Thyroid gland (tissue), 4 donors: ENCODE measurements around the gene TAF6. TPM values are rescaled to one million over a fixed set of nuclear protein-coding genes. Genes with fewer than 3 reads are reported as not detected.

ENCODE experiments used
- DNase-seq, 2 donors: peaks; one replicate each; pipeline ENCODE4 v3.0.0-alpha.2; 2019
- H3K27ac ChIP-seq, 3 donors: fragments of 200-600 bp; sonication (generic); 1 replicate in 2 of 3; 2 replicates in 1 of 3; pipeline ENCODE4 v1.5.1; 2016 to 2019; ENCODE audit warnings: mild to moderate bottlenecking in 1 of 3, moderate library complexity in 1 of 3
- H3K27me3 ChIP-seq: fragments of 200-600 bp; sonication (generic); one replicate; pipeline ENCODE4 v1.5.1; 2019
- H3K36me3 ChIP-seq, 2 donors: fragments of 200-600 bp; sonication (generic); one replicate each; pipeline ENCODE4 v1.5.1; 2016 to 2019
- H3K4me1 ChIP-seq, 2 donors: fragments of 200-600 bp; sonication (generic); one replicate each; pipeline ENCODE4 v1.5.1; 2017 to 2019
- H3K4me3 ChIP-seq, 3 donors: fragments of 200-600 bp; sonication (generic); replicated peaks in 1 of 3; 1 replicate in 2 of 3; 2 replicates in 1 of 3; pipeline ENCODE4 v1.5.1; 2016; ENCODE audit warnings: mild to moderate bottlenecking in 1 of 3
- H3K9me3 ChIP-seq: fragments of 200-600 bp; sonication (generic); one replicate; pipeline ENCODE4 v1.5.1; 2017
- CTCF ChIP-seq, 6 experiments: fragments of 200-600 bp in 3 of 6; fragments of 450-650 bp in 3 of 6; sonication (generic) in 3 of 6; IDR thresholded peaks; one replicate each; pipeline ENCODE4 v1.5.1; 2016 to 2019; ENCODE audit warnings: antibody characterized with exemption in 6 of 6, mild to moderate bottlenecking in 2 of 6, inconsistent platforms in 1 of 6, moderate library complexity in 1 of 6
- POLR2A ChIP-seq, 2 donors: fragments of 450-650 bp; IDR thresholded peaks; one replicate each; pipeline ENCODE4 v1.6.1; 2017; ENCODE audit warnings: antibody characterized with exemption in 2 of 2, mild to moderate bottlenecking in 2 of 2, moderate library complexity in 1 of 2
- WGBS, 2 donors: methylation state at CpG; one replicate each; pipeline ENCODE4 v1.1.5; 2017; 5-methylcytosine and 5-hydroxymethylcytosine counted together
- intact Hi-C: fragments of 100-400 bp; cut with DNase I; formaldehyde crosslinking; loops from one replicate; pipeline ENCODE4 v1.15.1; 2023
- total RNA-seq, 4 donors: library from RNA; depleted of rRNA; stranded (reverse); fragments of >200 nt; gene quantifications; one replicate each; pipeline ENCODE4 v1.2.3, GENCODE V29; 2016

The TAF6 gene
- total RNA-seq, 4 donors from 2014 or later, result 50.3 to 104 (median 85.2) TPM

- TF ChIP-seq POLR2A (IDR thresholded peaks at IDR 0.05), result no peak
- no peak for TF ChIP-seq CTCF (IDR thresholded peaks at IDR 0.05)
- H3K27ac ChIP-seq, result peak overlapping the region; percentile 93 to 100 (median 97)
- no peaks in the 10 kb centered on the region for H3K9me3 ChIP-seq
- H3K27me3 ChIP-seq, result no peaks in the 10 kb centered on the region
- intact Hi-C loops, result loop anchor here (5.0 kb wide), 1 partner anchor 34 kb away; no protein-coding TSS in a partner anchor
- peaks cover 6 to 22% of the 10 kb centered on the region in 2 donors for H3K4me1 ChIP-seq
- no peaks in the 10 kb centered on the region for H3K36me3 ChIP-seq
- 17 to 19% methylated on average over 29 of the region's 29 CpGs for WGBS, 2 donors
- peak; percentile 80 to 84 for DNase-seq
- H3K4me3 ChIP-seq, result peak overlapping the region; percentile 86 to 99 (median 93)
Observed at GRCh38 chr7:100126239-100126930, 7.2 kb upstream of the TAF6 start.

GRCh38 chr7:100124301-100125230 is 5.4 kb upstream of the TAF6 start:
- H3K27ac ChIP-seq, result no peak overlapping the region
- TF ChIP-seq CTCF (IDR thresholded peaks at IDR 0.05) (no peak), POLR2A (IDR thresholded peaks at IDR 0.05) (no peak)
- intact Hi-C loops, result loop anchor here (5.0 kb wide), 1 partner anchor 32 kb away; no protein-coding TSS in a partner anchor

DNA sequence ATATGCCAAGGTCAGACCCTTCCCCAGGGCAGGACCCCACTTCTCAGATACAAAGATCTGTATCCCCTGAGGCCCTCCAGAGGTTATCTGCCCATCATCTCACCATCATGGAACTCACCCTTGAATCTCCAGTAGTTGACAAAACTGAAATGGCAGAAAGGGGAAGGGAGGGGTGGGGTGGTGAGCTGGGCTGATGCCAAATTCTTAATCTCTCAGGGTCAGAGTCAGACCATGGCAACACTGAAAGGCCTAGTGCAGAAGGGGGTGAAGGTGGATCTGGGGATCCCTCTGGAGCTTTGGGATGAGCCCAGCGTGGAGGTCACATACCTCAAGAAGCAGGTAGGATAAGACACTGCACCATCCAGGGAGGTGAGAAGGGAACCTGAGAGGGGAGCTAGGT is 3.4 kb upstream of the TAF6 start:
- peaks cover 13 to 24% of the 10 kb centered on the region in 2 donors for H3K4me1 ChIP-seq
- H3K4me3 ChIP-seq, result no peak overlapping the region
- no peaks in the 10 kb centered on the region for H3K9me3 ChIP-seq
- no peaks in the 10 kb centered on the region for H3K36me3 ChIP-seq
- no peaks in the 10 kb centered on the region for H3K27me3 ChIP-seq
- no peak overlapping the region for H3K27ac ChIP-seq
- no peak for DNase-seq
- TF ChIP-seq POLR2A (IDR thresholded peaks at IDR 0.05) (no peak), CTCF (IDR thresholded peaks at IDR 0.05) (no peak)
- intact Hi-C loops, result no loop called here
- 100% methylated on average over 1 of the region's 1 CpG for WGBS, 2 donors

More at GRCh38 chr7:100124301-100125230, 5.4 kb upstream of the TAF6 start:
- DNase-seq, result no peak
- Histone ChIP-seq H3K36me3 (no peaks in the 10 kb centered on the region), H3K9me3 (no peaks in the 10 kb centered on the region), H3K27me3 (no peaks in the 10 kb centered on the region), H3K4me1 (peaks cover 13 to 26% of the 10 kb centered on the region in 2 donors), H3K4me3 (no peak overlapping the region)
- WGBS, 2 donors, result 81 to 84% methylated on average over 4 of the region's 4 CpGs

DNA sequence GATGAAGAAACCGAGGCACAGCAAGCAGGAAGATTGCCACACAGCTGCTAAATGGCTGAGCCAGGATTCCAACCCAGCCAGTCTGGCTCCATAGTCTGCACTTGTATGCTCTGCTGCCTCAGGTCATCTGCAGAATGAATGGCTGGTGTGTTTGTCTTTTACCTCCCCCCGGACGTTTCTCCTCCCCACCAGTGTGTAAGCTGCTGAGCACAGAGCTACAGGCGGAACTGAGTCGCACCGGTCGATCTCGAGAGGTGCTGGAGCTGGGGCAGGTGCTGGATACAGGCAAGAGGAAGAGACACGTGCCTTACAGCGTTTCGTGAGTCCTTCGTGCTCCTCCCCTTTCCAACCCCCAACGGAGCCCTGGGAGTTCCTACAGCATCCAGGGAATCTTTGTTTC is 2.9 kb upstream of the TAF6 start:
- Histone ChIP-seq H3K27ac (no peak overlapping the region), H3K27me3 (no peaks in the 10 kb centered on the region), H3K9me3 (no peaks in the 10 kb centered on the region), H3K36me3 (no peaks in the 10 kb centered on the region), H3K4me3 (no peak overlapping the region), H3K4me1 (peaks cover 13 to 24% of the 10 kb centered on the region in 2 donors)
- intact Hi-C loops, result no loop called here
- TF ChIP-seq CTCF (IDR thresholded peaks at IDR 0.05) (no peak), POLR2A (IDR thresholded peaks at IDR 0.05) (no peak)
- DNase-seq, result peak; percentile 19 to 20
- WGBS, 2 donors, result 61 to 64% methylated on average over 13 of the region's 13 CpGs
